ENCODE data around the gene FGFRL1. TPM values are rescaled to one million over a fixed set of nuclear protein-coding genes. Genes with fewer than 3 reads are reported as not detected.
"Not testable (repeated sequence)": the region's sequence is repeated elsewhere in the genome, so short reads cannot be mapped to it uniquely, and the experiment has no call there.

The FGFRL1 gene
- total RNA-seq, 1 donor from 2014 or later: 28.2 TPM

GRCh38 chr4:973431-974397, 37.7 kb upstream of the FGFRL1 start, which contains the start of gene DGKQ:
DGKQ (minus strand) TSS chr4:973569; CDS start chr4:973482, 87 bp downstream.
- DNase-seq (ENCODE audit: low spot score): peak; percentile 89

GRCh38 chr4:974668-975067, 36.8 kb upstream of the FGFRL1 start:
- no peak for DNase-seq (ENCODE audit: low spot score)

- DNase-seq (ENCODE audit: low spot score): not testable (repeated sequence)
These were observed 35.4 kb upstream of the FGFRL1 start for GRCh38 chr4:976016-976415.

GRCh38 chr4:978957-979701, 32.3 kb upstream of the FGFRL1 start:
- no peak for DNase-seq (ENCODE audit: low spot score)

GRCh38 chr4:982291-982690, 29.1 kb upstream of the FGFRL1 start:
- DNase-seq (ENCODE audit: low spot score): no peak

GRCh38 chr4:982814-983213, 28.6 kb upstream of the FGFRL1 start:
- no peak for DNase-seq (ENCODE audit: low spot score)

GRCh38 chr4:984336-985054, 26.9 kb upstream of the FGFRL1 start:
- DNase-seq (ENCODE audit: low spot score): no peak

GRCh38 chr4:985123-985830, 26.1 kb upstream of the FGFRL1 start:
- peak; percentile 66 for DNase-seq (ENCODE audit: low spot score)

GRCh38 chr4:986428-986878, 25.0 kb upstream of the FGFRL1 start:
- DNase-seq (ENCODE audit: low spot score): no peak

- DNase-seq (ENCODE audit: low spot score): peak; percentile 82
These were observed 24.4 kb upstream of the FGFRL1 start, which contains the start of gene IDUA for GRCh38 chr4:986879-987623. IDUA (plus strand) TSS chr4:987044; CDS start chr4:987085, 41 bp downstream.

GRCh38 chr4:987624-988513, 23.6 kb upstream of the FGFRL1 start:
- DNase-seq (ENCODE audit: low spot score): no peak

GRCh38 chr4:988726-989721, 22.4 kb upstream of the FGFRL1 start:
- DNase-seq (ENCODE audit: low spot score): no peak

- no peak for DNase-seq (ENCODE audit: low spot score)
These were observed 21.5 kb upstream of the FGFRL1 start for GRCh38 chr4:989722-990471.

GRCh38 chr4:990746-991367, 20.6 kb upstream of the FGFRL1 start:
- DNase-seq (ENCODE audit: low spot score): no peak

GRCh38 chr4:991451-992296, 19.8 kb upstream of the FGFRL1 start:
- DNase-seq (ENCODE audit: low spot score): no peak
